Stimulated activated CD4-positive, alpha-beta T cell treated with anti-CD3 and anti-CD28 coated beads, Interleukin-1b, Interleukin-23, amount 100 ng/mL, for 48 hours (primary cell): ENCODE measurements around the gene AP1S3.
A peak's percentile ranks its signal among the peaks of the same experiment; 100 is the strongest.
"Not testable (repeated sequence)": the region's sequence is repeated elsewhere in the genome, so short reads cannot be mapped to it uniquely, and the experiment has no call there.

ENCODE experiments used
- DNase-seq: peaks from one replicate; pipeline ENCODE4 v3.0.0-alpha.2; 2020

AP1S3 gene

GRCh38 chr2:223837287-223838061, at the start of gene AP1S3:
Gene AP1S3 (minus strand): TSS chr2:223837582. CDS start chr2:223837450, 132 bp downstream.
- DNase-seq = peak; percentile 75

GRCh38 chr2:223887127-223887526, 49.7 kb upstream of the AP1S3 start:
- no peak for DNase-seq

GRCh38 chr2:223886726-223887125, 49.3 kb upstream of the AP1S3 start:
- no peak for DNase-seq

GRCh38 chr2:223884399-223884798, 47.0 kb upstream of the AP1S3 start:
- peak; percentile 6 for DNase-seq

GRCh38 chr2:223882715-223883114, 45.3 kb upstream of the AP1S3 start:
- no peak for DNase-seq

GRCh38 chr2:223880796-223881195, 43.4 kb upstream of the AP1S3 start:
- no peak for DNase-seq

GRCh38 chr2:223877721-223878410, 40.5 kb upstream of the AP1S3 start:
- no peak for DNase-seq

- no peak for DNase-seq
These were observed 36.3 kb upstream of the AP1S3 start for GRCh38 chr2:223873672-223874071.

- not testable (repeated sequence) for DNase-seq
These were observed 35.4 kb upstream of the AP1S3 start for GRCh38 chr2:223872772-223873171.

- not testable (repeated sequence) for DNase-seq
These were observed 34.3 kb upstream of the AP1S3 start for GRCh38 chr2:223871661-223872060.

GRCh38 chr2:223870840-223871611, 33.6 kb upstream of the AP1S3 start:
- DNase-seq = no peak

GRCh38 chr2:223868005-223868404, 30.6 kb upstream of the AP1S3 start:
- DNase-seq = no peak

- no peak for DNase-seq
These were observed 28.6 kb upstream of the AP1S3 start for GRCh38 chr2:223865907-223866508.

- DNase-seq = no peak
These were observed 27.7 kb upstream of the AP1S3 start for GRCh38 chr2:223865124-223865523.

- DNase-seq = no peak
These were observed 26.1 kb upstream of the AP1S3 start for GRCh38 chr2:223863491-223863890.

GRCh38 chr2:223860809-223861738, 23.7 kb upstream of the AP1S3 start:
- no peak for DNase-seq

GRCh38 chr2:223859070-223859469, 21.7 kb upstream of the AP1S3 start:
- DNase-seq = no peak

- DNase-seq = no peak
These were observed 19.2 kb upstream of the AP1S3 start for GRCh38 chr2:223856584-223856983.

- no peak for DNase-seq
These were observed 18.6 kb upstream of the AP1S3 start for GRCh38 chr2:223856021-223856420.

GRCh38 chr2:223855426-223855825, 18.0 kb upstream of the AP1S3 start:
- no peak for DNase-seq

- no peak for DNase-seq
These were observed 17.4 kb upstream of the AP1S3 start for GRCh38 chr2:223854741-223855140.

GRCh38 chr2:223853425-223853837, 16.0 kb upstream of the AP1S3 start:
- no peak for DNase-seq
